GM23338 (cell line): ENCODE measurements around the gene INHA. TPM values are rescaled to one million over a fixed set of nuclear protein-coding genes. Genes with fewer than 3 reads are reported as not detected.

ENCODE experiments used
- ATAC-seq: fragments of 200-7000 bp; cut with Tn5 transposase; 3 replicates; pipeline ENCODE4 v1.9.1; 2020
- DNase-seq: peaks from one replicate; pipeline ENCODE4 v3.0.0-alpha.2; 2015; ENCODE audit warnings: low spot score
- H2AFZ ChIP-seq: fragments of 200-600 bp; sonication (generic); 2 replicates; pipeline ENCODE4 v1.8.0; 2016; ENCODE audit warnings: antibody characterized with exemption, mild to moderate bottlenecking, moderate library complexity
- H3F3A ChIP-seq: fragments of 200-600 bp; sonication (generic); replicated peaks from 2 replicates; pipeline ENCODE4 v1.8.0; 2017; ENCODE audit warnings: antibody characterized with exemption, mixed run types, low read depth
- H3K27ac ChIP-seq: fragments of 200-600 bp; sonication (generic); 2 replicates; pipeline ENCODE4 v1.6.1; 2016; ENCODE audit warnings: low read depth
- H3K27me3 ChIP-seq: fragments of 200-600 bp; sonication (generic); 2 replicates; pipeline ENCODE4 v1.8.0; 2016; ENCODE audit warnings: mild to moderate bottlenecking, mixed run types, moderate library complexity; ENCODE audit not compliant: insufficient read depth
- H3K36me3 ChIP-seq: fragments of 200-600 bp; sonication (generic); 2 replicates; pipeline ENCODE4 v1.8.0; 2016; ENCODE audit warnings: mild to moderate bottlenecking; ENCODE audit not compliant: insufficient read depth
- H3K4me1 ChIP-seq: fragments of 200-600 bp; sonication (generic); 2 replicates; pipeline ENCODE4 v1.8.0; 2016; ENCODE audit warnings: mild to moderate bottlenecking, moderate library complexity; ENCODE audit not compliant: insufficient read depth
- H3K4me2 ChIP-seq: fragments of 200-600 bp; sonication (generic); 2 replicates; pipeline ENCODE4 v1.7.1; 2017; ENCODE audit warnings: mixed run types
- H3K4me3 ChIP-seq: fragments of 200-600 bp; sonication (generic); 2 replicates; pipeline ENCODE4 v1.6.1; 2016; ENCODE audit warnings: mixed run types
- H3K79me2 ChIP-seq: fragments of 200-600 bp; sonication (generic); replicated peaks from 2 replicates; pipeline ENCODE4 v1.8.0; 2017; ENCODE audit warnings: mild to moderate bottlenecking; ENCODE audit not compliant: insufficient read depth
- H3K9me2 ChIP-seq: fragments of 200-600 bp; sonication (generic); 2 replicates; pipeline ENCODE4 v1.8.0; 2017; ENCODE audit not compliant: insufficient read depth
- H4K20me1 ChIP-seq: fragments of 200-600 bp; sonication (generic); replicated peaks from 2 replicates; pipeline ENCODE4 v1.8.0; 2017; ENCODE audit warnings: mild to moderate bottlenecking; ENCODE audit not compliant: insufficient read depth
- H3K27ac Mint-ChIP-seq: 2 replicates; pipeline ENCODE4 v1.8.0; 2020; ENCODE audit warnings: inconsistent platforms, mild to moderate bottlenecking, moderate library complexity, mixed read lengths
- H3K27me3 Mint-ChIP-seq: 3 replicates; pipeline ENCODE4 v1.8.0; 2022; ENCODE audit warnings: low read depth, mild to moderate bottlenecking, moderate library complexity, mixed read lengths, inconsistent platforms; ENCODE audit not compliant: insufficient read depth, poor library complexity
- H3K36me3 Mint-ChIP-seq: 3 replicates; pipeline ENCODE4 v1.8.0; 2021; ENCODE audit warnings: low read depth, mild to moderate bottlenecking, inconsistent platforms, moderate library complexity, mixed read lengths
- H3K4me1 Mint-ChIP-seq: 3 replicates; pipeline ENCODE4 v1.8.0; 2020; ENCODE audit warnings: mild to moderate bottlenecking, inconsistent platforms, mixed read lengths
- H3K4me3 Mint-ChIP-seq: 3 replicates; pipeline ENCODE4 v1.8.0; 2021; ENCODE audit warnings: moderate library complexity, mild to moderate bottlenecking, inconsistent platforms, mixed read lengths
- H3K9me3 Mint-ChIP-seq: 3 replicates; pipeline ENCODE4 v1.8.0; 2020; ENCODE audit warnings: moderate library complexity, mild to moderate bottlenecking, inconsistent platforms, mixed read lengths
- CREB1 ChIP-seq: fragments of 250-450 bp; sonication (Bioruptor Pico); IDR thresholded peaks from 2 replicates; pipeline ENCODE4 v1.5.0; 2020; ENCODE audit warnings: low read depth, mild to moderate bottlenecking, moderate library complexity
- EZH2 ChIP-seq: fragments of 200-600 bp; sonication (generic); IDR thresholded peaks from one replicate; pipeline ENCODE4 v1.8.0; 2017; ENCODE audit warnings: antibody characterized with exemption, mild to moderate bottlenecking, low read depth; ENCODE audit not compliant: unreplicated experiment
- EZH2phosphoT487 ChIP-seq: fragments of 200-600 bp; sonication (generic); IDR thresholded peaks from one replicate; pipeline ENCODE4 v1.8.1; 2018; ENCODE audit warnings: antibody characterized with exemption; ENCODE audit not compliant: unreplicated experiment
- NANOG ChIP-seq: IDR thresholded peaks from 2 replicates; pipeline ENCODE4 v1.6.1; 2016; ENCODE audit warnings: antibody characterized with exemption, borderline replicate concordance
- POLR2AphosphoS5 ChIP-seq: IDR thresholded peaks from 2 replicates; pipeline ENCODE4 v1.6.1; 2016; ENCODE audit warnings: antibody characterized with exemption, low read depth
- STAT1 ChIP-seq: IDR thresholded peaks from one replicate; pipeline ENCODE4 v1.6.1; 2016; ENCODE audit warnings: antibody characterized with exemption; ENCODE audit not compliant: unreplicated experiment
- ZNF462 ChIP-seq: fragments of 250-450 bp; sonication (Bioruptor Pico); IDR thresholded peaks from 2 replicates; pipeline ENCODE4 v1.5.0; 2020; ENCODE audit warnings: mild to moderate bottlenecking, moderate library complexity
- polyA plus RNA-seq: library from polyadenylated mRNA; unstranded; fragments of >200 nt; fragmentation: Nextera tagmentation; extraction: Ambion mirVana; gene quantifications from 2 replicates; pipeline ENCODE4 v1.2.1, GENCODE V29; 2016
- total RNA-seq: library from RNA; depleted of rRNA; stranded (reverse); fragments of >200 nt; shearing (Covaris generic); gene quantifications from 2 replicates; pipeline ENCODE4 v1.2.3, GENCODE V29; 2014

INHA gene
- total and polyA plus RNA-seq, 2 experiments from 2014 or later: 1.5 to 1.6 TPM

- Histone ChIP-seq H3K9me2 (no peaks in the 10 kb centered on the region), H3K27me3 (peaks cover 13% of the 10 kb centered on the region), H3K4me1 (peaks cover 70% of the 10 kb centered on the region), H3K4me2 (peak overlapping the region; percentile 59), H3K27ac (peak overlapping the region; percentile 99), H3K36me3 (peaks cover 8% of the 10 kb centered on the region; the same call in 1 of the 2 replicates), H3F3A (peaks cover 46% of the 10 kb centered on the region), H4K20me1 (no peaks in the 10 kb centered on the region), H3K4me3 (peak overlapping the region; percentile 37), H2AFZ (no peak overlapping the region), H3K79me2 (peaks cover 20% of the 10 kb centered on the region; the same call in 1 of the 2 replicates)
- Mint-ChIP-seq H3K4me3 (peak overlapping the region; percentile 45), H3K27me3 (peaks cover 44% of the 10 kb centered on the region), H3K36me3 (peaks cover 77% of the 10 kb centered on the region), H3K27ac (peak overlapping the region; percentile 96), H3K4me1 (peaks cover 81% of the 10 kb centered on the region), H3K9me3 (peaks cover 2% of the 10 kb centered on the region; the same call in 2 of the 3 replicates)
- peak; percentile 98 for DNase-seq
- peak; percentile 47 for ATAC-seq
- TF ChIP-seq CREB1 (CRISPR knock-in tag) (peak; percentile 60), POLR2AphosphoS5 (peak; percentile 59), EZH2 (no peak), STAT1 (no peak), EZH2phosphoT487 (no peak), ZNF462 (CRISPR knock-in tag) (no peak), NANOG (peak; percentile 43; the same call in 1 of the 2 replicates)
These were observed 6.7 kb upstream of the INHA start for GRCh38 chr2:219565130-219566080.
